Spleen (tissue), 11 donors: Measurements from ENCODE around the gene PALM. TPM values are rescaled to one million over a fixed set of nuclear protein-coding genes. Genes with fewer than 3 reads are reported as not detected.

Experiments used
- DNase-seq: peaks from one replicate; pipeline ENCODE4 v3.0.0-alpha.2; 2020
- H3K27ac ChIP-seq, 8 donors: fragments of 200-600 bp; sonication (generic) in 7 of 8; 1 replicate in 4 of 8; 2 replicates in 4 of 8; pipeline versions ENCODE4 v1.5.0 to v1.8.0; 2016 to 2021; ENCODE audit warnings: inconsistent platforms in 4 of 8, mild to moderate bottlenecking in 4 of 8, moderate library complexity in 1 of 8
- H3K27me3 ChIP-seq, 7 donors: fragments of 200-600 bp; sonication (generic) in 6 of 7; replicated peaks in 1 of 7; 1 replicate in 4 of 7; 2 replicates in 3 of 7; pipeline versions ENCODE4 v1.5.0 to v1.8.0; 2016 to 2021; ENCODE audit warnings: inconsistent platforms in 3 of 7, mild to moderate bottlenecking in 1 of 7
- H3K36me3 ChIP-seq, 6 donors: fragments of 200-600 bp; sonication (generic) in 5 of 6; 1 replicate in 4 of 6; 2 replicates in 2 of 6; pipeline versions ENCODE4 v1.5.0 to v1.8.0; 2016 to 2021; ENCODE audit warnings: inconsistent platforms in 2 of 6
- H3K4me1 ChIP-seq, 6 donors: fragments of 200-600 bp; sonication (generic) in 5 of 6; 1 replicate in 3 of 6; 2 replicates in 3 of 6; pipeline versions ENCODE4 v1.5.0 to v1.8.0; 2016 to 2021; ENCODE audit warnings: inconsistent platforms in 3 of 6
- H3K4me3 ChIP-seq, 8 donors: fragments of 200-600 bp; sonication (generic) in 7 of 8; 1 replicate in 4 of 8; 2 replicates in 4 of 8; pipeline versions ENCODE4 v1.5.0 to v1.8.0; 2016 to 2021; ENCODE audit warnings: inconsistent platforms in 4 of 8, mild to moderate bottlenecking in 4 of 8, moderate library complexity in 2 of 8
- H3K9me3 ChIP-seq, 8 donors: fragments of 200-600 bp; sonication (generic) in 7 of 8; 1 replicate in 4 of 8; 2 replicates in 4 of 8; pipeline versions ENCODE4 v1.5.0 to v1.8.0; 2016 to 2021; ENCODE audit warnings: inconsistent platforms in 4 of 8
- CTCF ChIP-seq, 11 experiments: fragments of 200-600 bp in 7 of 11; fragments of 450-650 bp in 4 of 11; sonication (generic) in 4 of 11; IDR thresholded peaks in 8 of 11; conservative IDR thresholded peaks in 3 of 11; 1 replicate in 7 of 11; 2 replicates in 4 of 11; pipeline versions ENCODE4 v1.4.0 to v1.8.0; 2016 to 2021; ENCODE audit warnings: antibody characterized with exemption in 11 of 11, inconsistent platforms in 4 of 11, mild to moderate bottlenecking in 1 of 11
- POLR2A ChIP-seq, 3 donors: fragments of 450-650 bp; IDR thresholded peaks; one replicate each; pipeline ENCODE4 v1.5.1; 2017; ENCODE audit warnings: antibody characterized with exemption in 3 of 3, mild to moderate bottlenecking in 1 of 3
- POLR2AphosphoS5 ChIP-seq, 3 donors: sonication (generic); formaldehyde crosslinking; IDR thresholded peaks; one replicate each; pipeline ENCODE4 v1.5.1; 2017; ENCODE audit warnings: antibody characterized with exemption in 3 of 3
- WGBS, 5 donors: extraction: QIAGEN DNeasy Blood & Tissue Kit in 3 of 5; methylation state at CpG; one replicate each; pipeline versions ENCODE4 v1.1.5 to v1.1.7; 2013 to 2018; 5-methylcytosine and 5-hydroxymethylcytosine counted together
- intact Hi-C: fragments of 100-400 bp; cut with DNase I; formaldehyde crosslinking; loops from one replicate; pipeline ENCODE4 v1.15.0; 2023; ENCODE audit warnings: low total_unique reads
- polyA plus RNA-seq, 3 donors: library from polyadenylated mRNA; stranded (reverse); fragments of 200-250 nt; gene quantifications; one replicate each; pipeline ENCODE4 v1.2.1, GENCODE V29; 2013
- total RNA-seq, 7 donors: library from RNA; depleted of rRNA in 3 of 7; stranded (reverse); fragments of >200 nt in 3 of 7; fragmentation: NEBNext Ultra II Directional in 4 of 7; extraction: Animal tissue kit (Norgen Biotek cat#: 25700) in 4 of 7; gene quantifications; one replicate each; pipeline versions ENCODE4 v1.1.0 to v1.2.1, GENCODE V29; 2016 to 2021
- donor health status: healthy with polysubstance abuse.
- donor health status: DM: no; HTN: no; CAD: no; lungs with moderate emphysema.
- donor health status: DM: no; HTN: no; CAD: no.
- donor health status: Bipolar disorder and iron deficiency.
- donor health status: healthy.
- donor health status: DM: no; HTN: no; CAD: no.
- donor health status: DM: yes; HTN: yes; CAD: no.

The PALM gene
- total and polyA plus RNA-seq, 10 donors, result 6.0 to 80.1 (median 27.0) TPM

DNA sequence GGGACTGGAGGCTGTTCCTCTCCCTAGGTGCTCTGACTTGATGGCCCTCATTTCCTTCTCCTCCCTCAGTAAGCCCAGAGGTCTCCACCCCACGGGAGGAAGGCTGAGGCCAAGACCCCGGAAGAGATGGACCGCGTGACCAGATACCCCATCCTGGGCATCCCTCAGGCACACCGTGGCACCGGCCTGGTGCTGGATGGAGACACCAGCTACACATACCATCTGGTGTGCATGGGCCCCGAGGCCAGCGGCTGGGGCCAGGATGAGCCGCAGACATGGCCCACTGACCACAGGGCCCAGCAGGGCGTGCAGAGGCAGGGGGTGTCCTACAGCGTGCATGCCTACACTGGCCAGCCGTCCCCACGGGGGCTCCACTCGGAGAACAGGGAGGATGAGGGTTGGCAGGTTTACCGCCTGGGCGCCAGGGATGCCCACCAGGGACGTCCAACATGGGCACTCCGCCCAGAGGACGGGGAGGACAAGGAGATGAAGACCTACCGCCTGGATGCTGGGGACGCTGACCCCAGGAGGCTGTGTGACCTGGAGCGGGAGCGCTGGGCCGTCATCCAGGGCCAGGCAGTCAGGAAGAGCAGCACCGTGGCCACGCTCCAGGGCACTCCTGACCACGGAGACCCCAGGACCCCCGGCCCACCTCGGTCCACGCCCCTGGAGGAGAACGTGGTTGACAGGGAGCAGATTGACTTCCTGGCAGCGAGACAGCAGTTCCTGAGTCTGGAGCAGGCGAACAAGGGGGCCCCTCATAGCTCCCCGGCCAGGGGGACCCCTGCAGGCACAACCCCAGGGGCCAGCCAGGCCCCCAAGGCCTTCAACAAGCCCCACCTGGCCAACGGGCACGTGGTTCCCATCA is 48.3 kb downstream of the PALM start:
- intact Hi-C loops, result no loop called here
- TF ChIP-seq CTCF (IDR thresholded peaks at IDR 0.05 in 8 of 11, conservative IDR thresholded peaks at IDR 0.05 in 3 of 11) (no peak), POLR2A (IDR thresholded peaks at IDR 0.05) (no peak), POLR2AphosphoS5 (IDR thresholded peaks at IDR 0.05) (no peak)
- no peak overlapping the region for H3K27ac ChIP-seq

GRCh38 chr19:757811-758668 is 49.3 kb downstream of the PALM start:
- no peak for DNase-seq
- peaks cover 0 to 28% (median 22%) of the 10 kb centered on the region in 8 donors for H3K9me3 ChIP-seq
- intact Hi-C loops, result no loop called here
- 95 to 96% (median 95%) methylated on average over 18 to 50 of the region's 50 CpGs for WGBS, 5 donors
- TF ChIP-seq POLR2A (IDR thresholded peaks at IDR 0.05), result no peak
- TF ChIP-seq CTCF (IDR thresholded peaks at IDR 0.05 in 8 of 11, conservative IDR thresholded peaks at IDR 0.05 in 3 of 11), result no peak
- no peak for TF ChIP-seq POLR2AphosphoS5 (IDR thresholded peaks at IDR 0.05)
- H3K27ac ChIP-seq, result no peak overlapping the region
- peaks cover 0 to 6% (median 0%) of the 10 kb centered on the region in 6 donors for H3K4me1 ChIP-seq
- H3K27me3 ChIP-seq, result peaks cover 0 to 5% (median 0%) of the 10 kb centered on the region in 7 donors
- H3K4me3 ChIP-seq, result no peak overlapping the region
- H3K36me3 ChIP-seq, result no peaks in the 10 kb centered on the region

More for the DNA sequence above, 48.3 kb downstream of the PALM start:
- Histone ChIP-seq H3K27me3 (peaks cover 0 to 15% (median 0%) of the 10 kb centered on the region in 7 donors), H3K4me3 (no peak overlapping the region), H3K36me3 (no peaks in the 10 kb centered on the region), H3K9me3 (peaks cover 0 to 28% (median 22%) of the 10 kb centered on the region in 8 donors), H3K4me1 (peaks cover 0 to 11% (median 0%) of the 10 kb centered on the region in 6 donors)
- WGBS, 5 donors, result 74 to 85% (median 83%) methylated on average over 9 to 36 of the region's 36 CpGs
- no peak for DNase-seq

- Histone ChIP-seq H3K27ac (no peak overlapping the region), H3K4me3 (no peak overlapping the region), H3K27me3 (peaks cover 0 to 26% (median 0%) of the 10 kb centered on the region in 7 donors), H3K4me1 (no peaks in the 10 kb centered on the region), H3K36me3 (no peaks in the 10 kb centered on the region), H3K9me3 (peaks cover 0 to 19% (median 11%) of the 10 kb centered on the region in 8 donors)
- TF ChIP-seq POLR2AphosphoS5 (IDR thresholded peaks at IDR 0.05) (no peak), CTCF (IDR thresholded peaks at IDR 0.05 in 8 of 11, conservative IDR thresholded peaks at IDR 0.05 in 3 of 11) (no peak), POLR2A (IDR thresholded peaks at IDR 0.05) (no peak)
- DNase-seq, result no peak
- intact Hi-C loops, result no loop called here
- 86 to 96% (median 94%) methylated on average over 8 to 10 of the region's 10 CpGs for WGBS, 5 donors
Observed at GRCh38 chr19:763181-763580, 54.4 kb downstream of the PALM start.
